K562 (cell line): ENCODE results near the gene HHEX. TPM values are rescaled to one million over a fixed set of nuclear protein-coding genes. Genes with fewer than 3 reads are reported as not detected.
A peak's percentile ranks its signal among the peaks of the same experiment; 100 is the strongest.

Experiments
- ATAC-seq: fragments of 200-7000 bp; cut with Tn5 transposase; 3 replicates; pipeline ENCODE4 v1.9.1; 2020; ENCODE audit warnings: moderate library complexity
- BruUV-seq: library from RNA; stranded (reverse); fragments of 400-500 nt; replicated peaks from 2 replicates; lab custom pipeline; 2021; lab: Mats Ljungman, UMichigan
- CTCF ChIA-PET: fragments of 300-600 bp; formaldehyde crosslinking; extraction: SDS; loops from one replicate; lab custom pipeline; 2021; ENCODE audit warnings: low intra/inter-chr PET ratio; lab: Yijun Ruan, JAX
- POLR2A ChIA-PET: fragments of 300-600, 350-650 bp; sonication (Branson Sonifier 250); formaldehyde crosslinking; extraction: SDS; loops from one replicate; lab custom pipeline; 2021; ENCODE audit warnings: antibody characterized with exemption, inconsistent platforms; lab: Yijun Ruan, JAX
- DNase-seq, 4 experiments: peaks; one replicate each; pipeline versions ENCODE4 v3.0.0 to v3.0.0-alpha.2; 2011 to 2018; ENCODE audit warnings: low spot score in 3 of 4, mixed read lengths in 3 of 4; ENCODE audit errors: extremely low read depth in 1 of 4
- FAIRE-seq: peaks from 2 replicates; lab custom pipeline; 2011; peaks lifted over from hg19 to GRCh38; lab: Jason Lieb, UNC
- H2AFZ ChIP-seq: 2 replicates; pipeline ENCODE4 v1.6.0; 2011; ENCODE audit warnings: low read depth, low read length, control low read depth, inconsistent platforms
- H3K27ac ChIP-seq: fragments of 200-600 bp; 3 replicates; pipeline ENCODE4 v1.8.0; 2011; ENCODE audit warnings: low read depth, mild to moderate bottlenecking, control low read depth, inconsistent platforms, low read length, moderate library complexity, mixed read lengths; ENCODE audit errors: extremely low read depth
- H3K27me3 ChIP-seq, 2 experiments: fragments of 300-600 bp in 1 of 2; 2 replicates in 1 of 2; 3 replicates in 1 of 2; pipeline versions ENCODE4 v1.6.0 to v1.8.0; 2011; ENCODE audit warnings: inconsistent platforms in 2 of 2, low read length in 2 of 2, mild to moderate bottlenecking in 1 of 2, mixed read lengths in 1 of 2, moderate library complexity in 1 of 2; ENCODE audit not compliant: control insufficient read depth in 2 of 2, insufficient read depth in 2 of 2
- H3K36me3 ChIP-seq: fragments of 300-600 bp; 3 replicates; pipeline ENCODE4 v1.8.0; 2011; ENCODE audit warnings: mild to moderate bottlenecking, low read length, inconsistent platforms; ENCODE audit not compliant: control insufficient read depth, insufficient read depth
- H3K4me1 ChIP-seq, 2 experiments: fragments of 200-600 bp in 1 of 2; replicated peaks in 1 of 2; 2 replicates in 1 of 2; 3 replicates in 1 of 2; pipeline versions ENCODE4 v1.5.1 to v1.8.0; 2011; ENCODE audit warnings: inconsistent platforms in 2 of 2, low read length in 2 of 2, mild to moderate bottlenecking in 1 of 2, mixed read lengths in 1 of 2, moderate library complexity in 1 of 2; ENCODE audit not compliant: control insufficient read depth in 2 of 2, insufficient read depth in 2 of 2
- H3K4me2 ChIP-seq: 2 replicates; pipeline ENCODE4 v1.6.1; 2011; ENCODE audit warnings: low read length, control low read depth, inconsistent platforms, mixed read lengths; ENCODE audit not compliant: insufficient read depth
- H3K4me3 ChIP-seq: fragments of 200-600 bp; sonication (generic), shearing (Covaris generic); 2 replicates; pipeline ENCODE4 v1.5.1; 2016; ENCODE audit warnings: control low read depth, inconsistent platforms
- H3K79me2 ChIP-seq: fragments of 200-600 bp; 3 replicates; pipeline ENCODE4 v1.8.0; 2011; ENCODE audit warnings: low read length, inconsistent platforms; ENCODE audit not compliant: control insufficient read depth, insufficient read depth
- H3K9ac ChIP-seq, 2 experiments: 2 replicates each; pipeline versions ENCODE4 v1.6.0 to v1.6.1; 2011; ENCODE audit warnings: low read depth in 2 of 2, low read length in 2 of 2, control low read depth in 1 of 2, inconsistent platforms in 1 of 2, mild to moderate bottlenecking in 1 of 2, mixed read lengths in 1 of 2; ENCODE audit not compliant: insufficient read depth in 1 of 2
- H3K9me1 ChIP-seq: one replicate; pipeline ENCODE4 v1.6.0; 2011; ENCODE audit warnings: inconsistent platforms, mild to moderate bottlenecking, low read length, moderate library complexity; ENCODE audit not compliant: control insufficient read depth, insufficient read depth
- H3K9me3 ChIP-seq: replicated peaks from 2 replicates; pipeline ENCODE4 v1.5.1; 2011; ENCODE audit warnings: low read depth, low read length, inconsistent platforms; ENCODE audit not compliant: control insufficient read depth, insufficient read depth
- H4K20me1 ChIP-seq: replicated peaks from 2 replicates; pipeline ENCODE4 v1.6.1; 2011; ENCODE audit warnings: low read length, inconsistent platforms, mixed read lengths; ENCODE audit not compliant: control insufficient read depth, insufficient read depth
- BHLHE40 ChIP-seq: IDR thresholded peaks from 2 replicates; pipeline ENCODE4 v1.6.1; 2011; ENCODE audit warnings: low read length, improper control_type of control experiment
- CREM ChIP-seq: IDR thresholded peaks from 2 replicates; pipeline ENCODE4 v1.6.1; 2014; ENCODE audit warnings: antibody characterized with exemption, low read depth
- E2F6 ChIP-seq, 2 experiments: IDR thresholded peaks; 2 replicates each; pipeline ENCODE4 v1.6.1; 2011; ENCODE audit warnings: borderline replicate concordance in 1 of 2, control low read depth in 1 of 2, low read depth in 1 of 2, low read length in 1 of 2, mild to moderate bottlenecking in 1 of 2, mixed read lengths in 1 of 2, moderate library complexity in 1 of 2; ENCODE audit not compliant: insufficient read depth in 1 of 2, insufficient read length in 1 of 2, poor library complexity in 1 of 2, severe bottlenecking in 1 of 2; ENCODE audit errors: extremely low read depth in 1 of 2
- EGR1 ChIP-seq: fragments of 450-650 bp; conservative IDR thresholded peaks from 2 replicates; pipeline ENCODE4 v1.6.1; 2017; ENCODE audit warnings: mild to moderate bottlenecking
- FOXP4 ChIP-seq: sonication (generic); formaldehyde crosslinking; IDR thresholded peaks from 2 replicates; pipeline ENCODE4 v1.8.0; 2022; ENCODE audit warnings: mild to moderate bottlenecking, missing genetic modification reagents, borderline replicate concordance
- KHSRP ChIP-seq: fragments of 450-650 bp; IDR thresholded peaks from 2 replicates; pipeline ENCODE4 v1.6.1; 2017
- MNT ChIP-seq, 2 experiments: fragments of 450-650 bp; conservative IDR thresholded peaks; 2 replicates each; pipeline ENCODE4 v1.6.1; 2017; ENCODE audit warnings: mild to moderate bottlenecking in 2 of 2, moderate library complexity in 2 of 2
- PKNOX1 ChIP-seq: fragments of 450-650 bp; IDR thresholded peaks from 2 replicates; pipeline ENCODE4 v1.6.1; 2016
- RBBP5 ChIP-seq: fragments of 200-600 bp; sonication (generic); IDR thresholded peaks from 2 replicates; pipeline ENCODE4 v1.6.1; 2012; ENCODE audit warnings: borderline replicate concordance, mild to moderate bottlenecking, low read length, control low read depth, inconsistent platforms; ENCODE audit not compliant: insufficient read depth, poor library complexity, severe bottlenecking
- TRIM25 ChIP-seq: fragments of 450-650 bp; IDR thresholded peaks from 2 replicates; pipeline ENCODE4 v1.7.0; 2016; ENCODE audit warnings: borderline replicate concordance
- XRCC5 ChIP-seq: fragments of 200-400 bp; formaldehyde crosslinking; IDR thresholded peaks from 2 replicates; pipeline ENCODE4 v1.6.1; 2017; ENCODE audit warnings: low read depth, mild to moderate bottlenecking, low read length
- WGBS: fragments of 100-300 bp; shearing (Covaris generic); methylation state at CpG from one replicate; pipeline ENCODE4 v1.1.6; 2016; ENCODE audit warnings: low coverage, mixed read lengths; ENCODE audit not compliant: insufficient coverage; ENCODE audit errors: missing lambda C conversion rate; 5-methylcytosine and 5-hydroxymethylcytosine counted together
- in situ Hi-C: fragments of 300-500 bp; cut with MboI; formaldehyde crosslinking; loops from 4 replicates; pipeline ENCODE4 v1.15.0; 2018; ENCODE audit warnings: inconsistent platforms, mixed read lengths
- intact Hi-C: fragments of 100-400 bp; cut with micrococcal nuclease; formaldehyde crosslinking; loops from 2 replicates; pipeline ENCODE4 v1.14.2; 2022
- polyA plus RNA-seq, 8 experiments: library from polyadenylated mRNA; depleted of rRNA in 4 of 8; stranded (reverse) in 5 of 8; unstranded in 3 of 8; fragments of >200 nt; fragmentation: Nextera tagmentation in 2 of 8; fragmentation: Illumina TruSeq in 1 of 8; extraction: Ambion mirVana in 2 of 8; extraction: Trizol in 1 of 8; gene quantifications; 2 replicates each; pipeline versions ENCODE4 v1.2.1 to v1.2.3, GENCODE V29; 2011 to 2014; ENCODE audit warnings: inconsistent platforms in 1 of 8, missing spikeins in 1 of 8
- total RNA-seq, 7 experiments: library from RNA; depleted of rRNA in 6 of 7; stranded (reverse); fragments of >200 nt in 6 of 7; fragmentation: Illumina TruSeq in 2 of 7; extraction: Trizol in 2 of 7; gene quantifications; 2 replicates each; pipeline versions ENCODE4 v1.2.1 to v1.2.3, GENCODE V29; 2011 to 2021; ENCODE audit warnings: low replicate concordance in 1 of 7

HHEX gene
- total and polyA plus RNA-seq, 9 of the 15 experiments (the other 6 are each of a cell fraction or from before 2014, with no cell fraction given) = 37.2 to 133 (median 80.2) TPM

- under 1% methylated on average over 41 of the region's 63 CpGs for WGBS
- CTCF ChIA-PET = interaction anchor here (0.7 to 0.9 kb wide), 2 partner anchors 65 to 160 kb away, joined by 3 read pairs; no protein-coding TSS in a partner anchor
- POLR2A ChIA-PET = interaction anchor here (0.5 to 1.9 kb wide), 9 partner anchors 19 to 426 kb away, joined by 3 to 4 read pairs (median 3); no protein-coding TSS in a partner anchor
- TF ChIP-seq MNT (conservative IDR thresholded peaks at IDR 0.05) (0 out of 4 replicates have a peak, but pooled peaks of 1 of the 2 experiments have one; percentile 40), RBBP5 (peak; percentile 79), E2F6 (IDR thresholded peaks at IDR 0.05; ENCODE audit: borderline replicate concordance in 1 of 2, extremely low read depth in 1 of 2, insufficient read depth in 1 of 2, insufficient read length in 1 of 2, low read depth in 1 of 2, low read length in 1 of 2, poor library complexity in 1 of 2, severe bottlenecking in 1 of 2) (peak; percentile 46 to 52), FOXP4 (peak; percentile 59; the same call in 1 of the 2 replicates), TRIM25 (no peak), PKNOX1 (peak; percentile 86), EGR1 (0 out of 2 replicates have a peak, but pooled peaks have one; percentile 12), KHSRP (no peak), CREM (0 out of 2 replicates have a peak, but pooled peaks have one; percentile 20), XRCC5 (peak; percentile 22; the same call in 1 of the 2 replicates), BHLHE40 (peak; percentile 4; the same call in 1 of the 2 replicates)
These were observed 660 bp upstream of the HHEX start for GRCh38 chr10:92688927-92689662.

More at GRCh38 chr10:92688927-92689662, 660 bp upstream of the HHEX start:
- Histone ChIP-seq H3K27me3 (no peaks in the 10 kb centered on the region), H3K4me3 (peak overlapping the region; percentile 93), H3K4me2 (peak overlapping the region; percentile 71), H3K9me1 (no peaks in the 10 kb centered on the region), H3K4me1 (peaks cover 7 to 33% of the 10 kb centered on the region in 2 experiments; a peak in 4 of 5 replicates), H4K20me1 (0 out of 2 replicates have a peak, but pooled peaks cover 4% of the 10 kb centered on the region), H2AFZ (peak overlapping the region; percentile 60), H3K79me2 (peaks cover 66% of the 10 kb centered on the region), H3K9ac (peak overlapping the region; percentile 75 to 92), H3K36me3 (peaks cover 34% of the 10 kb centered on the region), H3K9me3 (peaks cover 4% of the 10 kb centered on the region; the same call in 1 of the 2 replicates), H3K27ac (peak overlapping the region; percentile 82)
- FAIRE-seq (peak; percentile 66), ATAC-seq (peak; percentile 26), DNase-seq (peak in 3 of 4 experiments; percentile 51 to 71 (median 55))
- BruUV-seq = no TSS peak
- in situ Hi-C loops = no loop called here
- intact Hi-C loops = loop anchor here (2.0 kb wide), 1 partner anchor 142 kb away; no protein-coding TSS in a partner anchor
